Adrenal gland (tissue), 5 donors: ENCODE measurements around the gene C1QTNF8.

Experiments used
- POLR2A ChIP-seq, 2 donors: fragments of 450-650 bp; IDR thresholded peaks; one replicate each; pipeline ENCODE4 v1.6.1; 2017; ENCODE audit warnings: antibody characterized with exemption in 2 of 2, mild to moderate bottlenecking in 2 of 2, moderate library complexity in 1 of 2
- TF ChIP-seq, protein P1 (sequence below), 6 experiments: fragments of 450-650 bp in 4 of 6; fragments of 200-600 bp in 2 of 6; sonication (generic) in 1 of 6; IDR thresholded peaks; 1 replicate in 5 of 6; 2 replicates in 1 of 6; pipeline versions ENCODE4 v1.5.1 to v1.8.0; 2016 to 2021; ENCODE audit warnings: antibody characterized with exemption in 6 of 6, mild to moderate bottlenecking in 2 of 6, moderate library complexity in 1 of 6
- donor health status: DM: no; HTN: no; CAD: no.

DNA sequence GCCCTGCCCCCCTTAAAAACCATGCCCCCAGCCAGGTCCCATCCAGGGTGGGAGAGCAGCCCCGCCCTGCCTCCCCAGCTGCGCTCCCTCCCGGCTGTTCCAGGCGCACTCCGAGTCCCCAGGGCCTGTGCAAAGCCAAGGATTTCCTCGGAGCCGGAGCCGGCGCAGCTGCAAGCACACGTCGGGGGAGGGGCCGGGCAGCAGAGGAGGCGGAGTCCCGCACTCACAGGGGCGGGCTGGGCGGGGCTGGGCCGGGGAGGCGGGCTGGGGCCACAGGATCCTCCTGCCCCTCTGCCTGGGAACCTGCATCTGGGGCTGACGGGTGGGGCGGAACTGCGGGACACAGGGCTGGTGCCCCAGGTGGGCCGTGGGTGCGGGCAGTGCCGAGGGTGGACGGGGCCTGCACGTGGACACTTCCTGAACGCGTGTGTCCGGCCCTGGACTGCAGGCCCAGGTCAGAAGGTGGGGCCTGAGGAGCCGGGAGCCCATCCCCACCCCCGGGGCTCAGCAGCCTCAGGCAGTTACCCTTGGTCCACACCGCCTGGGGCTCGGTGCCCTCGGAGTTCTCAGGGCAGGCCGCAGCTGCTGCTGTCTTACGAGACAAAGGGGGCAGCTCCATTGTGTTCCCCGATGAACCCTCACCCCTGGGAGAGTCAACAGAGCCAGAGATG is 47.5 kb downstream of the C1QTNF8 start:
- TF ChIP-seq, protein P1, sequence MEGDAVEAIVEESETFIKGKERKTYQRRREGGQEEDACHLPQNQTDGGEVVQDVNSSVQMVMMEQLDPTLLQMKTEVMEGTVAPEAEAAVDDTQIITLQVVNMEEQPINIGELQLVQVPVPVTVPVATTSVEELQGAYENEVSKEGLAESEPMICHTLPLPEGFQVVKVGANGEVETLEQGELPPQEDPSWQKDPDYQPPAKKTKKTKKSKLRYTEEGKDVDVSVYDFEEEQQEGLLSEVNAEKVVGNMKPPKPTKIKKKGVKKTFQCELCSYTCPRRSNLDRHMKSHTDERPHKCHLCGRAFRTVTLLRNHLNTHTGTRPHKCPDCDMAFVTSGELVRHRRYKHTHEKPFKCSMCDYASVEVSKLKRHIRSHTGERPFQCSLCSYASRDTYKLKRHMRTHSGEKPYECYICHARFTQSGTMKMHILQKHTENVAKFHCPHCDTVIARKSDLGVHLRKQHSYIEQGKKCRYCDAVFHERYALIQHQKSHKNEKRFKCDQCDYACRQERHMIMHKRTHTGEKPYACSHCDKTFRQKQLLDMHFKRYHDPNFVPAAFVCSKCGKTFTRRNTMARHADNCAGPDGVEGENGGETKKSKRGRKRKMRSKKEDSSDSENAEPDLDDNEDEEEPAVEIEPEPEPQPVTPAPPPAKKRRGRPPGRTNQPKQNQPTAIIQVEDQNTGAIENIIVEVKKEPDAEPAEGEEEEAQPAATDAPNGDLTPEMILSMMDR (IDR thresholded peaks at IDR 0.05) = no peak
- no peak for TF ChIP-seq POLR2A (IDR thresholded peaks at IDR 0.05)
